ENCODE results near the gene RNPEPL1.

The RNPEPL1 gene

DNA sequence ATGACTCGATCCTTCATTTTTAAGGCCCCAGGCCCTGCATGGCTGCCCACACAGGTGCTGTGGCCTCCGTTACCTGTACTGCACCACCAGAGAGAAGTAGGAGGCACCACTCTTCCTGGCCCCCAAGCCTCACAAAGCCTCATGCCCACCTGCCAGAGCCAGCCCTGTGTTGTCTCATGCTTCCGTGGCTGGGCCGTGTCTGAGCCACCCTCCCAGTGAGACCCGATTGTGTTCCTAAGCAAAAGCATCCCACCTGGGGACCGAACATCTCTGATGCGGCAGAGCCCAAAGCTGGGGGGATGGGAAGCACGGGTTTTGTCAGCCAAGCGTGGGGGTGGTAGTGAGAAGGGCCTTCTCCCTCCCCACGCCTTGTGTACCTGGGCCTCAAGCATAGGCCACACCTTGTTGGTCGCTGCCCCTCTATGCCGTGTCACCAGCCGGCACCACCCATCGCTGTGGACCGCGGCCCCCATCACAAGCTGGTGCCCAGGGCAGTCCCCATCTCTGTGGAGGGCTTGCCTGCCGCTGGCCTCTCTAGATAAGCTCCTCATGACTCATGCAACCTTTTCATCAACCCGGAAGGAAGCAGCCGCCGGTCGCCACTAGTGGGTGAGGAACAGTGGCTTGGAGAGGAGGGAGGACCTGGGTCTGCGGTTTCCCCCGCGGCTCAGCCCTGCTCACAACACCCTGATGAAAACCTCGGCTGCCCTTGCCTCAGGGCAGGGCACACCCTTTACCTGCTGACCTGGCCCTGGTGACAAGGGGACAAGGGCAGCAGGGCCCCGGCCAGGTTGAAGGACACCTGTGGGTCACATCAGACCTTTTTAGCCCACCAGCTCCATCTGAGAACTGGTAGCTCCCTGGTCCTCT lies 2.7 kb upstream of the RNPEPL1 start:
- DNase-seq (ENCODE audit: low read depth) = peak; percentile 83

DNA sequence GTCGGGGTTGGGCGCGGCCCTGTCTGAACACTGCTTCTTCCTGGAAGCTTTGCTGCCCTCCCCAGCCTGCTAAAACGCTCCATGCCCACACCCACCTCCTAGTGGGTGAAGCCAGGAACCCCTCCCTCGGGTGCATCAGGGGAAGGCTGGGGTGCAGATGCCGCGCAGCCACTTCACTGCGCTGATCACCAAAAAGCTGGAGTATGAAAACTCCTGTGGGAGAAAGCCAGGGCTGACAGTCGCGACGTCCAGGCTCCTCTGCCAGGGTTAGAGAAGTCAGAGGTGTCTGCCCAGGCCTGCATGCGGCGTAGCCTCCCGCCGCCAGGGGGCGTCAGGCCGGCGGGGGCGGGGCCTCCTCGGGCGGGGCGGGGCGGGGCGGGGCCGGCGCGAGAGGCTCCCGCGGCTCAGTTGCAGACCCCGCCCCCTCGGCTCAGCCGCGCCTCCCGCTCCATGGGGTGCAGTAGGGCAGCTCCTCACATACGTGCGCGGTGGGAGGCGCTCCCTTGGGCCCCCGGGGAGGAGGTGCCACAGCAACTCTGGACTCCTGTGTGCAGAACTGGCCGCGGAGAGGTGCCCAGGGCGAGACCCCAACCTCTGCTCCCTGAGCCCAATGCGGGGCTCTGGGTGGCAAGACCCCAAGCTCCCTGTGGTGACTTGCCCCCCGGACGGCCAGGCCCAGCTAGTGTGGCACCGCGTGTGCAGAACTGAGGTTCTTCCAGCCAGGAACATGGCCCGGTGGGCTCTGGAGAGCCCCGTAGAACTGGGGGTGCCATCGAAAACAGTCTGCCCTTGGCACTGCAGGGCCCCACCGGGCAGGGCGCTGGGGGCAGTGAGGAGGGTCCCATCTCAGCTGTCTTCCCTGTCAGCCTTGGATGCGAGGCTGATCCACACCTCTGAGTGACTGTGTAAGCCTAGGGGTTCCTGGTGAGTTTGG lies 1.8 kb upstream of the RNPEPL1 start:
- peak; percentile 94 for DNase-seq (ENCODE audit: low read depth)

- no peak for DNase-seq (ENCODE audit: low read depth)
Measured at GRCh38 chr2:240567137-240567871, 980 bp upstream of the RNPEPL1 start.

DNA sequence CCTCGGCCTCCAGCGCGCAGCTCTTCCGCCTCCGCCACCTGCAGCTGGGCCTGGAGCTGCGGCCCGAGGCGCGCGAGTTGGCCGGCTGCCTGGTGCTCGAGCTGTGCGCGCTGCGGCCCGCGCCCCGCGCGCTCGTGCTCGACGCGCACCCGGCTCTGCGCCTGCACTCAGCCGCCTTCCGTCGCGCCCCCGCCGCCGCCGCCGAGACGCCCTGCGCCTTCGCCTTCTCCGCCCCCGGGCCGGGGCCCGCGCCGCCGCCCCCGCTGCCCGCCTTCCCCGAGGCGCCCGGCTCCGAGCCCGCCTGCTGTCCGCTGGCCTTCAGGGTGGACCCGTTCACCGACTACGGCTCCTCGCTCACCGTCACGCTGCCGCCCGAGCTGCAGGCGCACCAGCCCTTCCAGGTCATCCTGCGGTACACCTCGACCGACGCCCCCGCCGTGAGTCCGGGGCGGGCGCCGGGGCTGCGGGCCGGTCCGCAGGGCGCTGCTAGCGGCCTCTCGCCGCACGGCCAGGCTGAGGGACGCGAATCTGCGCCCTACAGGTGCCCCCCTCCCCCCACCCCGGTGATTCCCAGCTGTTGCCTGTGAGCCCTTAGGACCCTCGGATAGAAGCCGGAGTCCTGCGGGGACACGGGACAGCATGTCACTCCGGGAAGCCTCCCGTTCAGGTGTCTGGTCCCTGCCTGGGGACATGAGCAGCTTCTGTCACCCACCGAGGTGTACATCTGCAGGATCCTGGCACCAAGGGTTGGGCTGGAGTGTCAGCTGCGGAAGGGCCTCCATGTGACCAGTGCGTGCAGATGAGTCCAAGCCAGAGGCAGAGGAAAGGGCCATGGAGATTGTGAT lies 616 bp downstream of the RNPEPL1 start:
- DNase-seq (ENCODE audit: low read depth) = peak; percentile 47

DNA sequence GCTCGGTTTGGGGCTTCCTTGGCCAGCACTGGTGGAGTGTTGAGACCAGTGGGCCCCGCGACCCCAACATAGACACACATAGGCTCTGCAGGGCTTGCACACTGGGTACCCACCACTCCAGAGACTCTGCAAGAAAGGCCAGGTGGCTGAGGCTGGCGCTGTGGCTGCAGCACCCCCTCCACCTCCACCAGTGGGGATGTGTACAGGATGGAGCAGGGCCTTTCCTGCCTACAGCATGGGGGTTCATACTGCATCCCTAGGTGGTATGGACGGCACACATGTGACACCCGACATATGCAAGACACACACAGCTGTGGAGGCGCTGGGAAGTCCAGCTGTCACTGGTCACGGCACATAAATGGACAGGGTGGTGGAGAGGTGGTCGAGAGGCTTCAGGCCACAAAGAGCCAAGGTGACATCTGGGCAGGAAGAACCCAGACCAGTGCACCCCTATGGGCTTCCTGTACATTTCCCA lies 1.3 kb downstream of the RNPEPL1 start:
- no peak for DNase-seq (ENCODE audit: low read depth)

GRCh38 chr2:240569998-240570530 lies 1.8 kb downstream of the RNPEPL1 start:
- DNase-seq (ENCODE audit: low read depth) = no peak

DNA sequence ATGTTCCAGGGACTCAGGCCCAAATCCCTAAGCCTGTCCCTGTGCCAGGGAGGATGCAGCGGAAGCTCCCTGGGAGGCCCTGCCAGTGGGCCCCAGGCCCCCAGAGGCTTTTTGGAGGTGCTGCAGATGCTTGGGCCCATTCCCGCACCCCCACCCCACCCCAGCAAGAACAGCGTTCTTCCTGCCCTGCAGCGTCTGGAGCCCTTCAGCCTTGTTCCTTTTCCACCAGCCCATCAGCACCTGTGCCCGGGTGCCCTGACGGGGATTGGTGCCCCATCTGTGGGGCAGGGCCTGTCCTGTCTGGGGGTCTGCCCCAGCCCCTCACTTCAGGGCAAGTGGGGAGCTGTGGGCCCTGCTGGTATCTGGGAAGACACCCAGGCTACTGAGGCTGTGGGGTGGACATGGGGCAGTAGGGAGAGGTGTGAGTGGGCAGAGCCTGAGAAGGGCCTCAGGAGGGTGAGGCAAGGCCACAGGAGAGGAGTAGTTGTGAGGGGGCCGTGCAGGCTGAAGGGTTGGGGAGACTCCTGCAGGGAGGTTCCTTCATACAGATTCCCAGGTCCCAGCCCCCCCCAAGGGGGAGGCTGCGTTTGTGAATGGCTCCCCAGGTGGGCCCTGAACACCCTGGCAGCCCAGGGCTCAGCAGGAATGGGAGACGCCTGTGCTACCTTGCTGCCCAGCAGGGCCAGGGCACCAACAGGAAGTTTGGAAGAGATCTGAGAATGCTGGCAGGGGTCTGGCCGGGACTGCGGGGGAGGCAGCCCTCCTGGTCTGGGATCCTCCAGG lies 2.4 kb downstream of the RNPEPL1 start:
- DNase-seq (ENCODE audit: low read depth) = no peak

- no peak for DNase-seq (ENCODE audit: low read depth)
Measured at GRCh38 chr2:240571314-240571973, 3.2 kb downstream of the RNPEPL1 start.

GRCh38 chr2:240572141-240573031 lies 4.1 kb downstream of the RNPEPL1 start:
- DNase-seq (ENCODE audit: low read depth) = no peak

DNA sequence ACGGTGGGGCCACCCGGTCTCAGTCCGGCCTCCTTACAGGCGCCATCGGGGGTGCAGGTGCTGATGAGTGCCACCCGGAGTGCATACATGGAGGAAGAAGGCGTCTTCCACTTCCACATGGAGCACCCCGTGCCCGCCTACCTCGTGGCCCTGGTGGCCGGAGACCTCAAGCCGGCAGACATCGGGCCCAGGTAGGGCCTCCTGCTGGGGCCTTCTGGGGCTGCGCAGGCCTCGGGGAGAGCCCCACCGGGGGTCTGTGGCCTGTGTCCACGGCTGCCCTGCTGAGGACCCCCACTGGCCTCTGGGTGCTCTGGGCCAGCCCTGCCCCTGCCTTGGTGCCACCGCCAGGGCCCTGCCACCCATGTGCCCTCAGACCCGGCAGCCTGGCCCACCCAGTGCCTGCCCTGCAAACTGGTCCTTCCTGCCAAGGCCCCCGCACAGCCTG lies 4.8 kb downstream of the RNPEPL1 start:
- DNase-seq (ENCODE audit: low read depth) = no peak

GRCh38 chr2:240573516-240574385 lies 5.5 kb downstream of the RNPEPL1 start:
- no peak for DNase-seq (ENCODE audit: low read depth)

- no peak for DNase-seq (ENCODE audit: low read depth)
Measured at GRCh38 chr2:240574386-240575100, 6.3 kb downstream of the RNPEPL1 start.

DNA sequence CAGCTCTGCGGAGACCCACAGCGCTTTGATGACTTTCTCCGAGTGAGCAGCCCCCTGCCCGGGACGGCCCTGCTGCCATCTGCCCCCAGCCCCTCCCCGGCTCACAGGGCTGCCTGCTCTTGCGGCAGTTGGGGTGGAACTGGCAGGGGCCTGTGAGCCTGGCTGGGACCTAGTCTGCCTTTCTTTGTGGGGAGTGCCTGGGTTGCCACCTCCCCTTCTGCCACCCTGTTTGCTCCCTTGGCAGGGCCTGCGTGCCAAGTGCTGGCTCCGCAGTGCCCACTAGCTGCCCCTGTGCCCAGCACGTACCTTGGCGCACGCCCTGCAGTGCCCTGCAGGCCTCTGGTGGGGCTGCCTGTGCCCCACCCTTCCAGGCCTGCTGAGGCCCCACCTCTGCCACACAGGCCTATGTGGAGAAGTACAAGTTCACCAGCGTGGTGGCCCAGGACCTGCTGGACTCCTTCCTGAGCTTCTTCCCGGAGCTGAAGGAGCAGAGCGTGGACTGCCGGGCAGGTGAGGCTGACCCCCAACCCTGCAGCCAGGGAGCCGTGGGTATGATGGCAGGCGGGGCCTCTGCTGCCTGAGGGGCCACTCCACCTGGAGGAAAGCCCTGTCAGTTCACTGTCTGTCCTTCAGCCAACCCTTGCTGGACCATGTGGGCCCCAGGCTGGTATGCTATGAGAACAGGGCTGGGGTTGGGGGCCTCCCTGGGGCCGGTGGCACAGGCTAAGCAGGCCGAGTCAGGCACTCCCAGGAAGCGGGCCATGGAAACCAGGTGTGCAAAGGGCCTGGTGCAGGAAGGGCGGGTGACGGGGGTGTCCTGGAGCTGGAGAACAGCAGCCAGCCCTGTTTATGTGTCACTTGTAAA lies 7.0 kb downstream of the RNPEPL1 start:
- DNase-seq (ENCODE audit: low read depth) = no peak

DNA sequence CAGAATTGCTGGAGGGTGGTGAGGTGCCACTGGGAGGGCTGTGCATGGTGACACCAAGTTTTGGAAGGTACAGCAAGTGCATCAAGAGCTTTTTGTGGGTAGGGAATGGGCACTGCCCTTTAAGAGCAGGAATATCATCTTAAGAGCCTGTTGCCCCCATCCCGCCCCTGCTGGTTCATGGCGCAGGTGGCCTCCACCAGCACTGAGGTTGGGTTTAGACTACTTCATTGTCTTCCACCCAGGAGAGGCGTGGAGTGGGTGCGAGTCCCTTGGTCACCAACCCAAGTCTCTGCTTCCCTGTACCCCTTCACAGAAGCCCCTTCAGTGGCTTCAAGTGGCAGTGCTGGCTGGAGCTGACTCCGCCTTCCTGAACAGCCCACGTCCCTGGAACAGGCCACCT lies 7.8 kb downstream of the RNPEPL1 start:
- DNase-seq (ENCODE audit: low read depth) = no peak

GRCh38 chr2:240576436-240577205 lies 8.3 kb downstream of the RNPEPL1 start:
- DNase-seq (ENCODE audit: low read depth) = no peak

Data from activated T-cell treated with anti-CD3 and anti-CD28 coated beads for 1 hour (primary cell).